Effector memory CD4-positive, alpha-beta T cell (primary cell): ENCODE measurements around the gene IPO9.

Experiments
- DNase-seq, 3 donors: peaks; one replicate each; pipeline ENCODE4 v3.0.0-alpha.2; 2020
- H3K27ac ChIP-seq: 2 replicates; pipeline ENCODE4 v1.7.0; 2013; ENCODE audit warnings: mild to moderate bottlenecking, low read length, moderate library complexity; ENCODE audit not compliant: insufficient read depth, poor library complexity, severe bottlenecking
- H3K27me3 ChIP-seq: replicated peaks from 2 replicates; pipeline ENCODE4 v1.7.0; 2013; ENCODE audit warnings: mild to moderate bottlenecking, low read length; ENCODE audit not compliant: insufficient read depth, control insufficient read depth, poor library complexity, severe bottlenecking
- H3K36me3 ChIP-seq: 2 replicates; pipeline ENCODE4 v1.7.0; 2013; ENCODE audit warnings: mild to moderate bottlenecking, low read length, moderate library complexity; ENCODE audit not compliant: control insufficient read depth, insufficient read depth
- H3K4me1 ChIP-seq: 2 replicates; pipeline ENCODE4 v1.7.0; 2013; ENCODE audit warnings: low read length, mild to moderate bottlenecking; ENCODE audit not compliant: control insufficient read depth, insufficient read depth, poor library complexity, severe bottlenecking
- H3K4me3 ChIP-seq: 2 replicates; pipeline ENCODE4 v1.7.0; 2013; ENCODE audit warnings: low read length, low read depth, mild to moderate bottlenecking; ENCODE audit not compliant: insufficient read depth, poor library complexity, severe bottlenecking
- H3K9me3 ChIP-seq: 2 replicates; pipeline ENCODE4 v1.7.0; 2013; ENCODE audit warnings: mild to moderate bottlenecking, low read length, moderate library complexity; ENCODE audit not compliant: control insufficient read depth

The IPO9 gene

GRCh38 chr1:201808633-201808990 is 20.3 kb upstream of the IPO9 start:
- H3K9me3 ChIP-seq = no peaks in the 10 kb centered on the region
- H3K27ac ChIP-seq = no peak overlapping the region
- no peaks in the 10 kb centered on the region for H3K4me1 ChIP-seq
- DNase-seq = no peak
- no peaks in the 10 kb centered on the region for H3K27me3 ChIP-seq
- H3K4me3 ChIP-seq = no peak overlapping the region
- H3K36me3 ChIP-seq = no peaks in the 10 kb centered on the region

DNA sequence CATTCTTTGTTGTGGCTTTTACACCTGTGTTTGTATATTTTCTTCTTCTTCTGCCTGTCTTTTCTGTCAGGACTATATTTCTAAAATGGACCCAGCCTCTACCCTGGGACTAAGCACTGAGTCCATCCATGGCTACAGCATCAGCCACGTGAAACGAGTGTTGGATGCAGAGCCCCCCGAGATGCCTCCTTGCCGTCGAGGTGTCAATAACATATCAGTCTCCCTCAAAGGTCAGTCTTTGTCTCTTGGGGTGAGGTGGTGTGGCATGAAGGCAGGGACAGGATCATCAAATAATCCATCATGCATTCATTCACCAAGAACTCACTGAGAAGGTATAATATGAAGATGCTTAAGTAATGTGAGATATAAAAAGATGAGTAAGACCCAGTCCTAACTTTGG is 19.1 kb upstream of the IPO9 start:
- Histone ChIP-seq H3K9me3 (no peaks in the 10 kb centered on the region), H3K4me3 (no peak overlapping the region), H3K27me3 (no peaks in the 10 kb centered on the region), H3K4me1 (no peaks in the 10 kb centered on the region), H3K36me3 (no peaks in the 10 kb centered on the region), H3K27ac (no peak overlapping the region)
- DNase-seq = no peak

DNA sequence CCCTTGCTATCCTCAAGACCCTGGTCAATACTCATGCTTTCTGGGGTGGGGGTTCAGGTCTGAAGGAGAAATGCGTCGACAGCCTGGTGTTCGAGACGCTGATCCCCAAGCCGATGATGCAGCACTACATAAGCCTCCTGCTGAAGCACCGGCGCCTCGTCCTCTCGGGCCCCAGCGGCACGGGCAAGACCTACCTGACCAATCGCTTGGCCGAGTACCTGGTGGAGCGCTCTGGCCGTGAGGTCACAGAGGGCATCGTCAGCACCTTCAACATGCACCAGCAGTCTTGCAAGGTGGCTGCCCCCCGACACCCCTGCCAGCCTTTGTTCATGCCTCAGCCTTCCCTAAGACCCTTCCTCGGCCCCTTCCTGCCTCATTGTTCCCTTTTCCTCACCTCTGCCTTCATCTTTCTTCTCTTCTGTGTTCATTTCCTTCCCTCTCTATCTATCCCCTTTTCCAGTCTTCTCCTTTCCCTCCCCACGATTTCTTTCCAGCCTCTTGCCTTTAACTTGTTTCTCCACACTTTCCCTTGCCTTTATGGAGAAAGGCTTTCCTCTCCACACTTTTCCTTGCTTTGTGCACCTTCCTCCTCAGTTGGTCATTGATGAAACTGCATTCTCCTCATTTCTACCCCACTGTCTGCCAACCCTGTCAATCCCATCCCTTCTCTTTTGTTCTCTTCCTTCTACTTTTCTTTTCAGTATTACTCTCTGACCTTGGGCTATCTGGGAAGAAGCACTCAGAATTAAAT is 18.3 kb upstream of the IPO9 start:
- Histone ChIP-seq H3K4me3 (no peak overlapping the region), H3K9me3 (no peaks in the 10 kb centered on the region), H3K27me3 (no peaks in the 10 kb centered on the region), H3K36me3 (no peaks in the 10 kb centered on the region), H3K27ac (no peak overlapping the region), H3K4me1 (no peaks in the 10 kb centered on the region)
- no peak for DNase-seq

GRCh38 chr1:201813226-201813625 is 15.7 kb upstream of the IPO9 start:
- no peak overlapping the region for H3K27ac ChIP-seq
- no peak for DNase-seq
- H3K9me3 ChIP-seq = no peaks in the 10 kb centered on the region
- no peaks in the 10 kb centered on the region for H3K4me1 ChIP-seq
- no peaks in the 10 kb centered on the region for H3K27me3 ChIP-seq
- no peak overlapping the region for H3K4me3 ChIP-seq
- peaks cover 5% of the 10 kb centered on the region for H3K36me3 ChIP-seq

- no peaks in the 10 kb centered on the region for H3K4me1 ChIP-seq
- no peaks in the 10 kb centered on the region for H3K27me3 ChIP-seq
- no peak for DNase-seq
- no peak overlapping the region for H3K4me3 ChIP-seq
- H3K27ac ChIP-seq = no peak overlapping the region
- H3K9me3 ChIP-seq = no peaks in the 10 kb centered on the region
- peaks cover 5% of the 10 kb centered on the region for H3K36me3 ChIP-seq
Observed at GRCh38 chr1:201816309-201816854, 12.6 kb upstream of the IPO9 start.

DNA sequence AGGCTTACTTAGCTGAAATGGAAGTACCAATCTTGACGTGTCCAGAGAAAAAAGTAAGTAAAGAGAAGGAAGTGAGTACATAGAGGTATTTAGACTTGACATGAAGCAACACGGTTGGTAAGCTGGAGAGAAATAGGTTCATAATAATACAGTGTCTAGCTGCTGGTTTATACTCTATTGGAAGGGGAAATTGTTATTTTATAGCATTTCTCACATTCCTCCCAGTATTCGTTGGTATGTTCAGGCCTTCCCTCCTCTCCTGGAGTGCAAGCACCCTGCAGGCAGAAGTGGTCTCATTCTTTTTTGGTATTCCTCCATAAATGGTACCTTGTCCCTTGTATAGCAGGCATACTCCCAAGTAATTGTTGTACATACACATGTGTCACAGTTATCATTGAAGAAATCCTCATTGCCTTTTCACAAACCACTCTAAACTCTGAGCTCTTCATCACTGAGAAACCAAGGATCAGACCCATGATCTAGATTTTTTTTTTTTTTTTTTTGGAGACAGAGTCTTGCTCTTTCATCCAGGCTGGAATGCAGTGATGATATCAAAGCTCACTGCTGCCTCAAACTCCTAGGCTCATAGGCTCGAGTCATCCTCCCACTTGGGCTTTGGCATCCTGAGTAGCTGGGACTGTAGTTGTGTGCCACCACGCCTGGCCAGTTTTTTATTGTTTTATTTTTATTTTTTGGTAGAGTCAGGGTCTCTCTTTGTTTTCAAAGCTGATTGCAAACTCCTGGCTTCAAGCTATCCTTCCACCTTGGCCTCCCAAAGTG is 9.8 kb upstream of the IPO9 start:
- Histone ChIP-seq H3K27me3 (no peaks in the 10 kb centered on the region), H3K4me3 (no peak overlapping the region), H3K27ac (no peak overlapping the region), H3K36me3 (peaks cover 5% of the 10 kb centered on the region), H3K4me1 (no peaks in the 10 kb centered on the region), H3K9me3 (no peaks in the 10 kb centered on the region)
- DNase-seq = no peak

DNA sequence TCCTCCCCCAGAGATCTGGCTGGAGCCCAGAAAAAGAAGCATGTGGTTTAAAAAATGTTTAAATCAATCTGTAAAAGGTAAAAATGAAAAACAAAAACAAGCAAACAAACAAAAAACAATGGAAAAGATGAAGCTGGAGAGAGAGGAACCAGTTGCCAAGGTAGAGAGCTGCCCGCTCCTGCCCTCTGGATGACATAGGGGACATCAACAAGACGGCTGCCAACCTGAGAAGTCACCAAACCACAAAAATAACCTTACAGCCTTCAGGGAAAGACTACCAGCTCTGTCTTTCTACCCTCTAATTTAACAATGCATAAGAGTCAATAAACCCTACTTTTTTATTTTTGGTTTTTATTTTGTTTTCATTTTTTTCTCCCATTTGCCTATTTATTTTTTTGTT is 8.5 kb upstream of the IPO9 start:
- Histone ChIP-seq H3K36me3 (peaks cover 5% of the 10 kb centered on the region), H3K27ac (no peak overlapping the region), H3K4me1 (no peaks in the 10 kb centered on the region), H3K4me3 (no peak overlapping the region), H3K9me3 (no peaks in the 10 kb centered on the region), H3K27me3 (no peaks in the 10 kb centered on the region)
- no peak for DNase-seq

- Histone ChIP-seq H3K9me3 (no peaks in the 10 kb centered on the region), H3K27ac (no peak overlapping the region), H3K4me3 (no peak overlapping the region), H3K36me3 (no peaks in the 10 kb centered on the region), H3K4me1 (no peaks in the 10 kb centered on the region), H3K27me3 (no peaks in the 10 kb centered on the region)
- DNase-seq = no peak
Observed at GRCh38 chr1:201825245-201825644, 3.7 kb upstream of the IPO9 start.

DNA sequence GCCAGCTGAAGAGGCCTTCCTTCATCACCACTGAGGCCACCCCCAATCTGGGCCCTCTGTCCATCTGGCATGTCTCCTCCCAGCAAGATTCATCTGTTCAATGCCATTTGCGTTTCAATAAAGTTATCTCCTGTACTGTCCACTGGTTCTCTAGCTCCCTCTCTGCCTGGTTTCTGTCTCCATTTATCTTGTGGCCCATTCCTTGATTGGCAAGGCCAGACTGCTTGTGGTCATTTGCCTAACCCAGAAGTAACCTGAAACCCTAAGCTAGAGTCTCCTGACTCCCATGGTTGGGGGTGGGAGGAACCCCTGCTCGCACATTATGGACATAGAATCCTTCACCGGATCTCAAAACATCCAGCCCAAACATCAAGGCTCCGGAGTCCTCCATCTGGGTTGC is 2.1 kb upstream of the IPO9 start:
- Histone ChIP-seq H3K4me3 (no peak overlapping the region), H3K9me3 (no peaks in the 10 kb centered on the region), H3K4me1 (no peaks in the 10 kb centered on the region), H3K27me3 (no peaks in the 10 kb centered on the region), H3K27ac (no peak overlapping the region), H3K36me3 (no peaks in the 10 kb centered on the region)
- DNase-seq = no peak
